HG03575 (cell line): ENCODE data around the gene PCDHB9.
"Not testable (repeated sequence)": the region's sequence is repeated elsewhere in the genome, so short reads cannot be mapped to it uniquely, and the experiment has no call there.

Experiments used
- ATAC-seq: cut with Tn5 transposase; IDR thresholded peaks from one replicate; pipeline ENCODE4 v1.9.1; 2021; ENCODE audit not compliant: unreplicated experiment, insufficient number of reproducible peaks, low FRiP score; ENCODE audit errors: extremely low read depth

Gene PCDHB9

DNA sequence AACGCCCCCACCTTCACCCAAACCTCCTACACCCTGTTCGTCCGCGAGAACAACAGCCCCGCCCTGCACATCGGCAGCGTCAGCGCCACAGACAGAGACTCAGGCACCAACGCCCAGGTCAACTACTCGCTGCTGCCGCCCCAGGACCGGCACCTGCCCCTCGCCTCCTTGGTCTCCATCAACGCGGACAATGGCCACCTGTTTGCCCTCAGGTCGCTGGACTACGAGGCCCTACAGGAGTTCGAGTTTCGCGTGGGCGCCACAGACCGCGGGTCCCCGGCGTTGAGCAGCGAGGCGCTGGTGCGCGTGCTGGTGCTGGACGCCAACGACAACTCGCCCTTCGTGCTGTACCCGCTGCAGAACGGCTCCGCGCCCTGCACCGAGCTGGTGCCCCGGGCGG, 37.9 kb downstream of the PCDHB9 start:
- not testable (repeated sequence) for ATAC-seq

DNA sequence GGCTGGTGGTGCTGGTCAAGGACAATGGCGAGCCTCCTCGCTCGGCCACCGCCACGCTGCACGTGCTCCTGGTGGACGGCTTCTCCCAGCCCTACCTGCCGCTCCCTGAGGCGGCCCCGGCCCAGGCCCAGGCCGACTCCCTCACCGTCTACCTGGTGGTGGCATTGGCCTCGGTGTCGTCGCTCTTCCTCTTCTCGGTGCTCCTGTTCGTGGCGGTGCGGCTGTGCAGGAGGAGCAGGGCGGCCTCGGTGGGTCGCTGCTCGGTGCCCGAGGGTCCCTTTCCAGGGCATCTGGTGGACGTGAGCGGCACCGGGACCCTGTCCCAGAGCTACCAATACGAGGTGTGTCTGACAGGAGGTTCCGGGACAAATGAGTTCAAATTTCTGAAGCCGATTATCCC, 38.5 kb downstream of the PCDHB9 start:
- ATAC-seq: not testable (repeated sequence)

DNA sequence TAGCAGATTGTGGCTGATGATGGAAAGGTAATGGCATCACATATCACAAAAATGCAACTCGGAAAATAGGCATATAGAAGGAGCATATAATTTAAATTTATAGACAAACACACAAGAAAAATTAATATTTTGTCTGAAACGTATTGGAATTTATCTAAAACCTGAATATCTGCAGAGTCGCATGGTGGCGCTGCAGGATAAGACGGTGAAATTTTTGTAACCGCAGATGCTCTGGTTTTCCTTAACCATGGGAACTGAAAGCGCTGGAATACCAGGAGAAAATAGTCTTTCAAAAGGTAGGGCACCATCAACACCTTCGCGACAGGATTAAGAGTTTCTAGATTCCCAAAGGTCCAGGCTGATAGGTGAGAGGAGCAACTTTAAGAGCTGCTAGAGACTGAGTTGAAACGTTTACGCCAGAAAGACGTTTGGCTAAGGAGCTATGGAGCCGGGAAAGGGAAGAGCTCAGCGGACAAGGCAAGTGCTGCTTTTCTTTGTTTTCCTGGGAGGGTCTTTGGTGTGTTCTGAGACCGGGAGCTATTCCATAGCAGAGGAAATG, 47.2 kb downstream of the PCDHB9 start:
- no peak for ATAC-seq

- ATAC-seq: not testable (repeated sequence)
Measured at GRCh38 chr5:141235922-141236321, 49.0 kb downstream of the PCDHB9 start.

DNA sequence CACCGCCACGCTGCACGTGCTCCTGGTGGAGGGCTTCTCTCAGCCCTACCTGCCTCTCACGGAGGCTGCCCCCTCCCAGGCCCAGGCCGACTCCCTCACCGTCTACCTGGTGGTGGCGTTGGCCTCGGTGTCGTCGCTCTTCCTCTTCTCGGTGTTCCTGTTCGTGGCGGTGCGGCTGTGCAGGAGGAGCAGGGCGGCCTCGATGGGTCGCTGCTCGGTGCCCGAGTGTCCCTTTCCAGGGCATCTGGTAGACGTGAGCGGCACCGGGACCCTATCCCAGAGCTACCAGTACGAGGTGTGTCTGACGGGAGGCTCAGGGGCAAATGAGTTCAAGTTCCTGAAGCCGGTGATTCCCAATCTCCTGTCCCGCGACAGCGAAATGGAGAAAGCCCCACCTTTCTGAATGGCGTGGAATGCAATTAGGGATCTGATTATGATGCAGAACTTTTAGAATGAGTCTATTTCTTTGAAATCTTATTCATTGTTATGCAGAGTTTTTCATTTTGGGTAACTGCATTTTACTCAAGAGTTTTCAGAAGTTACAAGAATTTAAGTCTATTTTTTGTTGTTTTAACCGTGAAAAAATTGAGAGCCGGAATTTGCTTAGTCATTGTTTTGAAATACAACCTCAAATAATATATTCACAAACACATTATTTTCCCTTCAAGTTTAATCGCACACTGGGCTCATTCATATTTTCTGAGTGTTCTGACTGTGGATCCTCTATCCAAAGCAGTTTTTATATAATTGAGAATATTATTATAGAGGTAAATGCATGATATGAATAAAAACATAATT, 49.8 kb downstream of the PCDHB9 start:
- ATAC-seq: no peak
